ENCODE measurements around the gene LANCL2. TPM values are rescaled to one million over a fixed set of nuclear protein-coding genes. Genes with fewer than 3 reads are reported as not detected.

LANCL2 gene
- total RNA-seq, 1 donor from 2014 or later, result 23.0 TPM

GRCh38 chr7:55448526-55448925 lies 83.4 kb downstream of the LANCL2 start:
- H3K36me3 Mint-ChIP-seq (ENCODE audit: low read depth), result peaks cover 3% of the 10 kb centered on the region
- DNase-seq (ENCODE audit: low read depth, low spot score), result no peak
- H3K4me3 Mint-ChIP-seq, result no peak overlapping the region
- no peak for TF ChIP-seq CTCF (conservative IDR thresholded peaks at IDR 0.05)
- no peak overlapping the region for H3K27ac Mint-ChIP-seq (ENCODE audit: unreplicated experiment)
- H3K27me3 Mint-ChIP-seq (ENCODE audit: low read depth), result no peaks in the 10 kb centered on the region
- no peaks in the 10 kb centered on the region for H3K4me1 Mint-ChIP-seq
- no peaks in the 10 kb centered on the region for H3K9me3 Mint-ChIP-seq

GRCh38 chr7:55449205-55449991 lies 84.3 kb downstream of the LANCL2 start:
- H3K4me1 Mint-ChIP-seq, result no peaks in the 10 kb centered on the region
- H3K27me3 Mint-ChIP-seq (ENCODE audit: low read depth), result no peaks in the 10 kb centered on the region
- H3K27ac Mint-ChIP-seq (ENCODE audit: unreplicated experiment), result peak overlapping the region; percentile 67
- H3K9me3 Mint-ChIP-seq, result no peaks in the 10 kb centered on the region
- no peak overlapping the region for H3K4me3 Mint-ChIP-seq
- no peak for DNase-seq (ENCODE audit: low read depth, low spot score)
- TF ChIP-seq CTCF (conservative IDR thresholded peaks at IDR 0.05), result no peak
- H3K36me3 Mint-ChIP-seq (ENCODE audit: low read depth), result peaks cover 3% of the 10 kb centered on the region

GRCh38 chr7:55449992-55450535 lies 84.9 kb downstream of the LANCL2 start:
- Mint-ChIP-seq H3K36me3 (ENCODE audit: low read depth) (peaks cover 8% of the 10 kb centered on the region), H3K4me1 (no peaks in the 10 kb centered on the region), H3K9me3 (peaks cover 5% of the 10 kb centered on the region), H3K27ac (ENCODE audit: unreplicated experiment) (peak overlapping the region; percentile 67), H3K4me3 (no peak overlapping the region), H3K27me3 (ENCODE audit: low read depth) (no peaks in the 10 kb centered on the region)
- TF ChIP-seq CTCF (conservative IDR thresholded peaks at IDR 0.05), result no peak
- no peak for DNase-seq (ENCODE audit: low read depth, low spot score)

- no peak overlapping the region for H3K27ac Mint-ChIP-seq (ENCODE audit: unreplicated experiment)
Measured at GRCh38 chr7:55452971-55453370, 87.8 kb downstream of the LANCL2 start.

GRCh38 chr7:55457801-55458200 lies 92.7 kb downstream of the LANCL2 start:
- no peak for TF ChIP-seq CTCF (conservative IDR thresholded peaks at IDR 0.05)
- Mint-ChIP-seq H3K4me3 (no peak overlapping the region), H3K27ac (ENCODE audit: unreplicated experiment) (no peak overlapping the region), H3K27me3 (ENCODE audit: low read depth) (no peaks in the 10 kb centered on the region), H3K36me3 (ENCODE audit: low read depth) (peaks cover 47% of the 10 kb centered on the region), H3K4me1 (no peaks in the 10 kb centered on the region), H3K9me3 (peaks cover 30% of the 10 kb centered on the region)
- no peak for DNase-seq (ENCODE audit: low read depth, low spot score)

More at GRCh38 chr7:55452971-55453370, 87.8 kb downstream of the LANCL2 start:
- no peaks in the 10 kb centered on the region for H3K4me1 Mint-ChIP-seq
- TF ChIP-seq CTCF (conservative IDR thresholded peaks at IDR 0.05), result no peak
- no peaks in the 10 kb centered on the region for H3K27me3 Mint-ChIP-seq (ENCODE audit: low read depth)
- no peak overlapping the region for H3K4me3 Mint-ChIP-seq
- no peak for DNase-seq (ENCODE audit: low read depth, low spot score)
- peaks cover 22% of the 10 kb centered on the region for H3K36me3 Mint-ChIP-seq (ENCODE audit: low read depth)
- peaks cover 8% of the 10 kb centered on the region for H3K9me3 Mint-ChIP-seq

Measured in neural crest cell (in vitro differentiated cells).